ENCODE data around the gene RSPH6A.

The RSPH6A gene

GRCh38 chr19:45757695-45758094 is 57.4 kb downstream of the RSPH6A start:
- ATAC-seq, result no peak
- no peak for TF ChIP-seq ZFP3 (CRISPR knock-in tag; IDR thresholded peaks at IDR 0.05)
- TF ChIP-seq SNAI2 (CRISPR knock-in tag; IDR thresholded peaks at IDR 0.05), result no peak
- no peak for TF ChIP-seq ZFP30 (CRISPR knock-in tag; IDR thresholded peaks at IDR 0.05)
- TF ChIP-seq ZNF8 (CRISPR knock-in tag; IDR thresholded peaks at IDR 0.05), result no peak
- no peak for TF ChIP-seq ZNF70 (CRISPR knock-in tag; IDR thresholded peaks at IDR 0.05)
- TF ChIP-seq, protein P1, sequence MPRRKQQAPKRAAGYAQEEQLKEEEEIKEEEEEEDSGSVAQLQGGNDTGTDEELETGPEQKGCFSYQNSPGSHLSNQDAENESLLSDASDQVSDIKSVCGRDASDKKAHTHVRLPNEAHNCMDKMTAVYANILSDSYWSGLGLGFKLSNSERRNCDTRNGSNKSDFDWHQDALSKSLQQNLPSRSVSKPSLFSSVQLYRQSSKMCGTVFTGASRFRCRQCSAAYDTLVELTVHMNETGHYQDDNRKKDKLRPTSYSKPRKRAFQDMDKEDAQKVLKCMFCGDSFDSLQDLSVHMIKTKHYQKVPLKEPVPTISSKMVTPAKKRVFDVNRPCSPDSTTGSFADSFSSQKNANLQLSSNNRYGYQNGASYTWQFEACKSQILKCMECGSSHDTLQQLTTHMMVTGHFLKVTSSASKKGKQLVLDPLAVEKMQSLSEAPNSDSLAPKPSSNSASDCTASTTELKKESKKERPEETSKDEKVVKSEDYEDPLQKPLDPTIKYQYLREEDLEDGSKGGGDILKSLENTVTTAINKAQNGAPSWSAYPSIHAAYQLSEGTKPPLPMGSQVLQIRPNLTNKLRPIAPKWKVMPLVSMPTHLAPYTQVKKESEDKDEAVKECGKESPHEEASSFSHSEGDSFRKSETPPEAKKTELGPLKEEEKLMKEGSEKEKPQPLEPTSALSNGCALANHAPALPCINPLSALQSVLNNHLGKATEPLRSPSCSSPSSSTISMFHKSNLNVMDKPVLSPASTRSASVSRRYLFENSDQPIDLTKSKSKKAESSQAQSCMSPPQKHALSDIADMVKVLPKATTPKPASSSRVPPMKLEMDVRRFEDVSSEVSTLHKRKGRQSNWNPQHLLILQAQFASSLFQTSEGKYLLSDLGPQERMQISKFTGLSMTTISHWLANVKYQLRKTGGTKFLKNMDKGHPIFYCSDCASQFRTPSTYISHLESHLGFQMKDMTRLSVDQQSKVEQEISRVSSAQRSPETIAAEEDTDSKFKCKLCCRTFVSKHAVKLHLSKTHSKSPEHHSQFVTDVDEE (CRISPR knock-in tag; IDR thresholded peaks at IDR 0.05), result no peak
- no peak for TF ChIP-seq BACH2 (CRISPR knock-in tag; IDR thresholded peaks at IDR 0.05; ENCODE audit: borderline replicate concordance)
- TF ChIP-seq, protein P2, sequence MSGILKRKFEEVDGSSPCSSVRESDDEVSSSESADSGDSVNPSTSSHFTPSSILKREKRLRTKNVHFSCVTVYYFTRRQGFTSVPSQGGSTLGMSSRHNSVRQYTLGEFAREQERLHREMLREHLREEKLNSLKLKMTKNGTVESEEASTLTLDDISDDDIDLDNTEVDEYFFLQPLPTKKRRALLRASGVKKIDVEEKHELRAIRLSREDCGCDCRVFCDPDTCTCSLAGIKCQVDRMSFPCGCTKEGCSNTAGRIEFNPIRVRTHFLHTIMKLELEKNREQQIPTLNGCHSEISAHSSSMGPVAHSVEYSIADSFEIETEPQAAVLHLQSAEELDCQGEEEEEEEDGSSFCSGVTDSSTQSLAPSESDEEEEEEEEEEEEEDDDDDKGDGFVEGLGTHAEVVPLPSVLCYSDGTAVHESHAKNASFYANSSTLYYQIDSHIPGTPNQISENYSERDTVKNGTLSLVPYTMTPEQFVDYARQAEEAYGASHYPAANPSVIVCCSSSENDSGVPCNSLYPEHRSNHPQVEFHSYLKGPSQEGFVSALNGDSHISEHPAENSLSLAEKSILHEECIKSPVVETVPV (CRISPR knock-in tag; IDR thresholded peaks at IDR 0.05), result no peak
- no peak for TF ChIP-seq PPARA (CRISPR knock-in tag; IDR thresholded peaks at IDR 0.05; ENCODE audit: borderline replicate concordance)
- no peak for TF ChIP-seq TOX (CRISPR knock-in tag; IDR thresholded peaks at IDR 0.05; ENCODE audit: borderline replicate concordance)
- TF ChIP-seq ESRRG (CRISPR knock-in tag; IDR thresholded peaks at IDR 0.05), result no peak
- TF ChIP-seq OSR1 (CRISPR knock-in tag; IDR thresholded peaks at IDR 0.05), result no peak

GRCh38 chr19:45754323-45754722 is 60.8 kb downstream of the RSPH6A start:
- no peak for ATAC-seq
- TF ChIP-seq, protein P2 (CRISPR knock-in tag; IDR thresholded peaks at IDR 0.05), result no peak
- TF ChIP-seq PPARA (CRISPR knock-in tag; IDR thresholded peaks at IDR 0.05; ENCODE audit: borderline replicate concordance) (no peak), CSDC2 (CRISPR knock-in tag; IDR thresholded peaks at IDR 0.05) (no peak), GLIS3 (CRISPR knock-in tag; IDR thresholded peaks at IDR 0.05) (no peak), BACH2 (CRISPR knock-in tag; IDR thresholded peaks at IDR 0.05; ENCODE audit: borderline replicate concordance) (no peak), ZFP3 (CRISPR knock-in tag; IDR thresholded peaks at IDR 0.05) (no peak), TOX (CRISPR knock-in tag; IDR thresholded peaks at IDR 0.05; ENCODE audit: borderline replicate concordance) (no peak), CREB5 (CRISPR knock-in tag; IDR thresholded peaks at IDR 0.05; ENCODE audit: low read depth) (no peak), ESRRG (CRISPR knock-in tag; IDR thresholded peaks at IDR 0.05) (no peak), ZNF565 (CRISPR knock-in tag; conservative IDR thresholded peaks at IDR 0.05; ENCODE audit: low read depth) (no peak), ZNF70 (CRISPR knock-in tag; IDR thresholded peaks at IDR 0.05) (no peak), SNAI2 (CRISPR knock-in tag; IDR thresholded peaks at IDR 0.05) (no peak)
- TF ChIP-seq, protein P3, sequence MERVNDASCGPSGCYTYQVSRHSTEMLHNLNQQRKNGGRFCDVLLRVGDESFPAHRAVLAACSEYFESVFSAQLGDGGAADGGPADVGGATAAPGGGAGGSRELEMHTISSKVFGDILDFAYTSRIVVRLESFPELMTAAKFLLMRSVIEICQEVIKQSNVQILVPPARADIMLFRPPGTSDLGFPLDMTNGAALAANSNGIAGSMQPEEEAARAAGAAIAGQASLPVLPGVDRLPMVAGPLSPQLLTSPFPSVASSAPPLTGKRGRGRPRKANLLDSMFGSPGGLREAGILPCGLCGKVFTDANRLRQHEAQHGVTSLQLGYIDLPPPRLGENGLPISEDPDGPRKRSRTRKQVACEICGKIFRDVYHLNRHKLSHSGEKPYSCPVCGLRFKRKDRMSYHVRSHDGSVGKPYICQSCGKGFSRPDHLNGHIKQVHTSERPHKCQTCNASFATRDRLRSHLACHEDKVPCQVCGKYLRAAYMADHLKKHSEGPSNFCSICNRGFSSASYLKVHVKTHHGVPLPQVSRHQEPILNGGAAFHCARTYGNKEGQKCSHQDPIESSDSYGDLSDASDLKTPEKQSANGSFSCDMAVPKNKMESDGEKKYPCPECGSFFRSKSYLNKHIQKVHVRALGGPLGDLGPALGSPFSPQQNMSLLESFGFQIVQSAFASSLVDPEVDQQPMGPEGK (CRISPR knock-in tag; IDR thresholded peaks at IDR 0.05; ENCODE audit: borderline replicate concordance), result no peak

DNA sequence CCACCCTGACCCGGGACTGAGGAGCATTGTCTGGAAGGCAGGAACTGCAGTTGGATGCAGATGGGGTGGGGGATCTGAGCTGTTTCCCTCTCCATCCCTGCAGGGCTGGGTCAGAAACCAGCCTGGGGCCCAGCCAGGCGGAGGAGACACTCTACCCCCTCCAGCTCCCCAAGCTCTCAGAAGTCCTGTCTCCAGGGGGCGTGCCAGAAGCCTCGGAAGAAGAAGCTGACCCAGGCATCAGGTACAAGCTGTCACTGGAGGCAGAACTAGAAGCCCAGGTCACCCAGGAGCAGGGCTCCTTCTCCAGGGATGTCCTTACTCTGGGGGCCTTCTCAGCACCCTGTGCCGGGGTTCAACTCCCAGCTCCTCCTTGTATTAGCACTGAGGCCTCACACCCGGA is 61.6 kb downstream of the RSPH6A start:
- TF ChIP-seq POU6F1 (CRISPR knock-in tag; IDR thresholded peaks at IDR 0.05; ENCODE audit: borderline replicate concordance, low read depth) (no peak), SNAI2 (CRISPR knock-in tag; IDR thresholded peaks at IDR 0.05) (no peak), TOX (CRISPR knock-in tag; IDR thresholded peaks at IDR 0.05; ENCODE audit: borderline replicate concordance) (no peak), ZNF8 (CRISPR knock-in tag; IDR thresholded peaks at IDR 0.05) (no peak), GLIS3 (CRISPR knock-in tag; IDR thresholded peaks at IDR 0.05) (no peak), BACH2 (CRISPR knock-in tag; IDR thresholded peaks at IDR 0.05; ENCODE audit: borderline replicate concordance) (no peak), PPARA (CRISPR knock-in tag; IDR thresholded peaks at IDR 0.05; ENCODE audit: borderline replicate concordance) (no peak), CSDC2 (CRISPR knock-in tag; IDR thresholded peaks at IDR 0.05) (no peak), ZC3H10 (CRISPR knock-in tag; IDR thresholded peaks at IDR 0.05) (no peak), ZNF70 (CRISPR knock-in tag; IDR thresholded peaks at IDR 0.05) (no peak), ESRRG (CRISPR knock-in tag; IDR thresholded peaks at IDR 0.05) (no peak), ZNF565 (CRISPR knock-in tag; conservative IDR thresholded peaks at IDR 0.05; ENCODE audit: low read depth) (no peak)
- TF ChIP-seq, protein P3 (CRISPR knock-in tag; IDR thresholded peaks at IDR 0.05; ENCODE audit: borderline replicate concordance), result no peak
- TF ChIP-seq, protein P2 (CRISPR knock-in tag; IDR thresholded peaks at IDR 0.05), result no peak
- ATAC-seq, result no peak
